ENCODE data around the gene POLR3K. TPM values are rescaled to one million over a fixed set of nuclear protein-coding genes. Genes with fewer than 3 reads are reported as not detected.

POLR3K gene
- total and polyA plus RNA-seq, 2 donors (not counting 3 experiments of a cell fraction or from before 2014, with no cell fraction given), result 20.6 to 33.2 TPM

GRCh38 chr16:71210-71539 lies 17.8 kb upstream of the POLR3K start:
- POLR2A ChIA-PET, result no interaction called here
- H4K20me1 ChIP-seq (replicated peaks; ENCODE audit: control insufficient read depth, extremely low read depth, insufficient read depth, low read length), result no peaks in the 10 kb centered on the region
- intact Hi-C loops (cut with micrococcal nuclease) (no loop called here), dilution Hi-C loops (cut with MboI; ENCODE audit: extremely low pct_ligation_motif_present, low sequenced_read_pairs) (no loop called here)
- no peak overlapping the region for H2AFZ ChIP-seq (ENCODE audit: low read depth, low read length)
- no peak overlapping the region for H3K27ac ChIP-seq (ENCODE audit: insufficient read depth, low read depth, low read length)
- H3K4me1 ChIP-seq (ENCODE audit: control insufficient read depth, extremely low read depth, insufficient read depth, low read length), result peaks cover 18% of the 10 kb centered on the region
- H3K36me3 ChIP-seq (ENCODE audit: control insufficient read depth in 2 of 2, extremely low read depth in 1 of 2, insufficient read depth in 2 of 2, low read length in 2 of 2), result no peaks in the 10 kb centered on the region
- H3K9me1 ChIP-seq (replicated peaks; ENCODE audit: control insufficient read depth, extremely low read depth, insufficient read depth, low read length), result no peaks in the 10 kb centered on the region
- BruUV-seq (replicated peaks), result no TSS peak
- CTCF ChIA-PET, result interaction anchor here (0.9 to 18.5 kb wide), 3 partner anchors 19 to 291 kb away, joined by 3 to 790 read pairs (median 4); no protein-coding TSS in a partner anchor
- H3K9me3 ChIP-seq (replicated peaks; ENCODE audit: control insufficient read depth, insufficient read depth, low read length), result no peaks in the 10 kb centered on the region
- no peaks in the 10 kb centered on the region for H3K27me3 ChIP-seq (ENCODE audit: control insufficient read depth in 2 of 2, insufficient read depth in 2 of 2, low read length in 2 of 2)
- H3K4me2 ChIP-seq (ENCODE audit: insufficient read depth, low read length), result peak overlapping the region; percentile 74
- H3K4me3 ChIP-seq (replicated peaks in 1 of 3; ENCODE audit: insufficient read depth in 1 of 3, low read depth in 1 of 3, low read length in 3 of 3), result peak overlapping the region; percentile 52 to 64 (median 52)
- peaks cover 40% of the 10 kb centered on the region for H3K79me2 ChIP-seq (ENCODE audit: control insufficient read depth, insufficient read depth, low read length)
- H3K9ac ChIP-seq (replicated peaks; ENCODE audit: extremely low read depth, insufficient read depth, low read length), result peak overlapping the region; percentile 48
- FAIRE-seq (no peak), DNase-seq (ENCODE audit: low read depth, low spot score) (no peak)
- no peak for TF ChIP-seq MAX (IDR thresholded peaks at IDR 0.05; ENCODE audit: insufficient read depth, insufficient read length)
- no peak for TF ChIP-seq POLR2A (IDR thresholded peaks at IDR 0.05; ENCODE audit: low read depth, low read length)
- no peak for TF ChIP-seq FOS (IDR thresholded peaks at IDR 0.05; ENCODE audit: borderline replicate concordance, insufficient read depth, low read length)
- TF ChIP-seq JUN (IDR thresholded peaks at IDR 0.05; ENCODE audit: borderline replicate concordance, insufficient read depth, insufficient read length, low read depth), result no peak
- TF ChIP-seq MYC (IDR thresholded peaks at IDR 0.05; ENCODE audit: low read depth, low read length), result no peak
- TF ChIP-seq EZH2 (IDR thresholded peaks at IDR 0.05; ENCODE audit: borderline replicate concordance, low read depth, low read length, severe bottlenecking), result no peak
- TF ChIP-seq POLR2AphosphoS5 (IDR thresholded peaks at IDR 0.05; ENCODE audit: insufficient read depth, low read depth, low read length), result no peak
- no peak for TF ChIP-seq CTCF (IDR thresholded peaks at IDR 0.05; ENCODE audit: extremely low read depth in 1 of 2, insufficient read depth in 1 of 2, low read depth in 1 of 2, low read length in 2 of 2)
- TF ChIP-seq GATA2 (IDR thresholded peaks at IDR 0.05; ENCODE audit: insufficient read depth, insufficient read length, low read depth, low read length), result no peak

All from endothelial cell of umbilical vein (primary cell).